Skeletal muscle satellite cell (primary cell): ENCODE data around the gene BTBD19. TPM values are rescaled to one million over a fixed set of nuclear protein-coding genes. Genes with fewer than 3 reads are reported as not detected.
"Not testable (repeated sequence)": the region's sequence is repeated elsewhere in the genome, so short reads cannot be mapped to it uniquely, and the experiment has no call there.

Experiments
- H3K27me3 ChIP-seq: 2 replicates; pipeline ENCODE4 v1.7.0; 2013; ENCODE audit warnings: low read length; ENCODE audit not compliant: control insufficient read depth, insufficient read depth
- H3K36me3 ChIP-seq: 2 replicates; pipeline ENCODE4 v1.7.0; 2013; ENCODE audit warnings: mild to moderate bottlenecking, control low read depth, low read length; ENCODE audit not compliant: insufficient read depth
- H3K4me1 ChIP-seq: 2 replicates; pipeline ENCODE4 v1.7.0; 2013; ENCODE audit warnings: low read length; ENCODE audit not compliant: control insufficient read depth, insufficient read depth
- H3K4me2 ChIP-seq: 2 replicates; pipeline ENCODE4 v1.7.0; 2013; ENCODE audit warnings: mild to moderate bottlenecking, low read length
- H3K4me3 ChIP-seq: 2 replicates; pipeline ENCODE4 v1.7.0; 2013; ENCODE audit warnings: low read length
- H3K9ac ChIP-seq: 2 replicates; pipeline ENCODE4 v1.7.0; 2013; ENCODE audit warnings: mild to moderate bottlenecking, low read depth, low read length, moderate library complexity
- H3K9me3 ChIP-seq: replicated peaks from 2 replicates; pipeline ENCODE4 v1.7.0; 2013; ENCODE audit warnings: mild to moderate bottlenecking, control low read depth, low read length
- total RNA-seq: library from RNA; depleted of rRNA; stranded (reverse); fragments of >200 nt; gene quantifications from 2 replicates; pipeline ENCODE4 v1.2.3, GENCODE V29; 2012; rRNA removed

BTBD19 gene, protein sequence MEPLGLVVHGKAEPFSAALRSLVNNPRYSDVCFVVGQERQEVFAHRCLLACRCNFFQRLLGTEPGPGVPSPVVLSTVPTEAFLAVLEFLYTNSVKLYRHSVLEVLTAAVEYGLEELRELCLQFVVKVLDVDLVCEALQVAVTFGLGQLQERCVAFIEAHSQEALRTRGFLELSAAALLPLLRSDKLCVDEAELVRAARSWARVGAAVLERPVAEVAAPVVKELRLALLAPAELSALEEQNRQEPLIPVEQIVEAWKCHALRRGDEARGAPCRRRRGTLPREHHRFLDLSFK
- total RNA-seq = 3.5 and 3.7 TPM in 2 replicates

DNA sequence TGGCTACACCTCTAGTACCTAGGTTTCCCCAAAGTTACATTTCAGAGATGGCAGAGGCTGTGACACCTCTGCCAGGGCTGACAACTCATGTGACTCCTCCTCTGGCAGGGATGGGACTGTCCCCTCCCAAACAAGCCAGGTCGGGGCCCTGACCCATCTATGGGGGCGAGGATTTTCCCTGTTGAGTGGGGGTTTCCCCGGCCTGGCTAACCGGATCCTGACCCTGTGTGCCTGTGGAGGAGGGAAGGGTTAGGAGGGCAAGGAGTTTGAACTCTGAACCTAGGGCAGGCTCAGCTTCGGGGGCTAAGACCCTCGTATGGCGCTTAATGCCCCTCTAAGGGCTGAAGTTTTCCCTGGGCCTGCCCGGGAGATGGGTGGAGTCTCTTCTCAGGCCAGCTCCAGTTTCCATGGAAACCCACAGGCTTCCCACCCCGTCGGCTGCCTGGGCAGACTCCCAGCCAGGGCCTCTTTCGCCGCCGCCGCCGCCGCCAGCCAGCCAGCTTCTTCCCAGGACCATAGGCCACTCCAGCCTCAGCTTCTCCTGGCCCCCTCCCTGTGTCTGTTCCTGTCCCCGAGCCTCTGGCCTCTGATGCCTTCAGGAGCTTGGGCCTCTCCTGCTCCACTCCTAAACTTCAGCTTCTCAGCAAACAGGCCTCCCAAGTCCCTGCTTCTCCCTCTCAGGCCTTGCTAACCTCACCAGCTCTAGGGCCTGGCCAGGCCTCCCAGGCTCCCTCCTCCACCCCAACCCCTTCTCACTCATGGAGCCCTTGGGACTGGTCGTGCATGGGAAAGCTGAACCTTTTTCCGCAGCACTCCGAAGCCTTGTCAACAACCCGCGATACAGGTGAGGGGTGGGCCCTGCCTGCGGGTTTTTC, at the start of gene BTBD19:
TSS of gene BTBD19 (plus strand) at position 461 of the 875 bp plus-strand sequence. CDS start at position 759, 298 bp downstream.
- Histone ChIP-seq H3K9me3 (no peaks in the 10 kb centered on the region), H3K27me3 (no peaks in the 10 kb centered on the region), H3K4me3 (peak within 1 kb of the TSS; percentile 65), H3K4me2 (peak within 1 kb of the TSS; percentile 82), H3K9ac (peak within 1 kb of the TSS; percentile 97), H3K4me1 (peaks cover 83% of the 10 kb centered on the region), H3K36me3 (peaks cover 36% of the 10 kb centered on the region)

DNA sequence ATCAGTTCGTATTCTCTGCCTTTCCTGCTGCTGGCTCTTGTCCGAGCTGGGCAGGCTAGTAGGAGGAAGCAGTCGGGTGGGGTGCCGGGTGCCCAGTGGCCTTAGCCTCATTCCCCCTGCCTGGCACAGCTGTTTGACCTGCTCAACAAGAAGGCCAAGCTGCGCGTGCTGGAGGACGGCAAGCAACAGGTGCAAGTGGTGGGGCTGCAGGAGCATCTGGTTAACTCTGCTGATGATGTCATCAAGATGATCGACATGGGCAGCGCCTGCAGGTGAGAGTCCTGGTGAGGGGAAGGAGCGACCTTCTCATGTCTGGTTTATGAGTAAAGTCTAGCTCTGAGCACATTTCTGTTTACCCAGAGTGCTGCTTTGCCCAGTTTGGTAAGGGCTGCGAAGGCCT, 49.2 kb upstream of the BTBD19 start:
- H3K4me2 ChIP-seq = no peak overlapping the region
- H3K4me3 ChIP-seq = no peak overlapping the region
- H3K9me3 ChIP-seq = no peaks in the 10 kb centered on the region
- no peaks in the 10 kb centered on the region for H3K4me1 ChIP-seq
- peaks cover 55% of the 10 kb centered on the region for H3K36me3 ChIP-seq
- H3K9ac ChIP-seq = no peak overlapping the region
- no peaks in the 10 kb centered on the region for H3K27me3 ChIP-seq

DNA sequence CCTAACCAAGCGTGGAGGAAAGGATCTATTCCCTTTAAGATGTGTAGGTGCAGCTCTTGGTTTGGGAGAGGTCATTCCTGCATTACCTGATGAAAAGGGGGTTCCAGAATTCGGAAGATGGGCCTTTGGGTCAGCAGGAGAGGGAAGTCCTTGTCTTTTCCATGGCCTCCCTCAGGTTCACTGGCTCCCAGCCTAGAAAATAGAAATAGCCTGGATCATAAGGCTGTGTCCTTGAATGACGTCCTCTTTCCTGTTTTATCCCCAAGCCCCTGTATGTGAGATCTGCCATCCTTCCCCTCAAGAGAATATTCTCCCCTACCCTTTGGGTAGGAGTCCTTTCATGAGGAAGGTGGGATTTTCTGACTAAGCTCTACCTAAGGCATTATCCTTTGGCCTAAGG, 47.4 kb upstream of the BTBD19 start:
- Histone ChIP-seq H3K36me3 (peaks cover 51% of the 10 kb centered on the region), H3K4me2 (no peak overlapping the region), H3K9ac (no peak overlapping the region), H3K4me3 (no peak overlapping the region), H3K4me1 (no peaks in the 10 kb centered on the region), H3K27me3 (no peaks in the 10 kb centered on the region), H3K9me3 (no peaks in the 10 kb centered on the region)

DNA sequence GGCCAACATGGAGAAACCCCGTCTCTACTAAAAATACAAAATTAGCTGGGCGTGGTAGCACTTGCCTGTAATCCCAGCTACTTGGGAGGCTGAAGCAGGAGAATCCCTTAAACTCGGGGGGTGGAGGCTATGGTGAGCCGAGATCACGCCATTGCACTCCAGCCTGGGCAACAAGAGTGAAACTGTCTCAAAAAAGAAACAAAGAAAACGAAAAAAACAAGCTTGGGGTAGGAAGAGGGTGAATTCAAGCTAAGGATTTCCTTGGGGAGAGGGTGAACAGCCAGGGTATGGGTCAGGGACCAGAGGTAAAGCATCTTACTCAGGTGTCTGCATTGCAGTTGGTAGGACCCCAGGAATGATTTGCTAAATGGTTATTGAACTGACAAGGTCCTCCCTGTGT, 41.9 kb upstream of the BTBD19 start:
- H3K4me2 ChIP-seq, H3K9ac ChIP-seq, H3K9me3 ChIP-seq, H3K27me3 ChIP-seq, H3K4me1 ChIP-seq, H3K4me3 ChIP-seq: not testable (repeated sequence)
- peaks cover 21% of the 10 kb centered on the region for H3K36me3 ChIP-seq

DNA sequence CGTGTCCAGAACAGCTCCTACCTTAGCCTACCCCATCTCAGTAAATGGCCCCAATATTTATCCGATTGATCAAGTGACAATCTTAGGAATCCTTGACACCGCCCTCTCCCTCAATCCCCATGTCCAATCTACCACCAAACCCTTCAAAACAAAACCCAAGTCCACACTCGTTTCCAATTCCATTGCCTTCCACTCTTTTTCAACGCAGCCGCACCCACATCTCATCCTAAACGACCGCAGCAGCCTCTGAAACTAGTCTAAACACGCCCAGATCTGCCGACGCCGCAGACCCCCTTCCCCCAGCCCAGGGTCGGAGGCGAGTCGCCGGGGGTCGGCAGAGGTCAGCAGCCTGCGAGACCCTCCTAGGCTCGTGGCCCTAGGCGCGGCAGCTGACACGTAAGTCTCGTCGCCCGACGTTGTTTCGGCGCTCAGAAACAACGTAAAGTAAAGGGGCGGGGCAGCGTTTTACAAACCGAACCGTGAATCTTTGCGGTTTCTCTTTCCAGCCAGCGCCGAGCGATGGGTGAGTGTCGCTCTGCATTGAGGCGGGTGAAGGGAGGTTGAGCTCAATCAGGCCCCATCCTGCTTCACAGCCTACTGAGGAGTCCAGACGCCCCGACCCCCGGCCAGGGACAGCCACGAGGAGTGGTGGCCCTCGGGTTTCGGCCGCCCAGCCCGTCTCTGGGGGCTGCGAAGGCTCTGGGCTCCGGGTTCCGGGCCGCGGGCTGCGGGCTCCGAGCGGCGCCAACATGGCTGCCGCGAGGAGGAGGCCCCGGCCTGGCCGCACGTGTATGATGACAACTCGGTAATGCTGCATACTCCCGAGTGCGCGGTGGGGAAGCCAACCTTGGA, 33.0 kb upstream of the BTBD19 start, which contains the start of gene RPS8:
TSS of gene RPS8 (plus strand) at position 463 of the 852 bp plus-strand sequence. CDS start at position 520, 57 bp downstream.
- H3K27me3 ChIP-seq = no peaks in the 10 kb centered on the region
- H3K4me2 ChIP-seq = peak within 1 kb of the TSS; percentile 94
- H3K4me1 ChIP-seq = peaks cover 17% of the 10 kb centered on the region
- H3K9me3 ChIP-seq = no peaks in the 10 kb centered on the region
- peak within 1 kb of the TSS; percentile 91 for H3K4me3 ChIP-seq
- peak within 1 kb of the TSS; percentile 95 for H3K9ac ChIP-seq
- peaks cover 46% of the 10 kb centered on the region for H3K36me3 ChIP-seq

DNA sequence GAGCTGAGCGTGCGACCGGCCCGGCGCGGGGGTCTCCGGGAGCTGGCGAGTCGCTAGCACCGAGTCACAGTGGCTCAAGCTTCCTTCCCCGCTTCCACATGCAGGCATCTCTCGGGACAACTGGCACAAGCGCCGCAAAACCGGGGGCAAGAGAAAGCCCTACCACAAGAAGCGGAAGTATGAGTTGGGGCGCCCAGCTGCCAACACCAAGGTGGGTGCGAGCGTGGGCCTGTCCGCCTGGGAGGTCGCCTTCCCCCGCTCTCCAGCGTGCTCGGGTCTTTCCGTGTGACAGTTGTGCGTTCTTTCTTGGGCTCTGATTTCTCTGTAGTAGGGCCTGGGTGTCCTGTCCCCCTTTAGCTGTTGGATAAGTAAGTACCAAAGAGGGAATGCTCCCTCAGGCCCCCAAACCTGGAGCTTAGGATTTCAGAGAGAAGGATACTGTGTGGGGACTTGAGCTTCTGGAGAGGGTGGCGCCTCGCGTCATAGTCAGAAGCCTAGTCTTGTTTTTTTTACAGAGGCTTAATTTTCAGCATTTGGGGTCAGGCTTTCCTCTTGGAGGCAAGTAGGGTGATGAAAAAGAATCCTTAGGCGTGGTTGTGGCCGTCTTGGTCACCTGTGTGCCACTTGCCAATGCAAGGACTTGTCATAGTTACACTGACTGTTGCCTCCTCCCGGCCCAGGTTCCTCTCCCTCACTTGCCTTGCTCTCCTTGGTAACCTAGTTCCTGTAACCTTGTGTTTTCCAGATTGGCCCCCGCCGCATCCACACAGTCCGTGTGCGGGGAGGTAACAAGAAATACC, 32.2 kb upstream of the BTBD19 start:
- peaks cover 55% of the 10 kb centered on the region for H3K36me3 ChIP-seq
- no peaks in the 10 kb centered on the region for H3K27me3 ChIP-seq
- H3K4me3 ChIP-seq = peak overlapping the region; percentile 91
- peak overlapping the region; percentile 94 for H3K4me2 ChIP-seq
- peaks cover 17% of the 10 kb centered on the region for H3K4me1 ChIP-seq
- no peaks in the 10 kb centered on the region for H3K9me3 ChIP-seq
- peak overlapping the region; percentile 95 for H3K9ac ChIP-seq

DNA sequence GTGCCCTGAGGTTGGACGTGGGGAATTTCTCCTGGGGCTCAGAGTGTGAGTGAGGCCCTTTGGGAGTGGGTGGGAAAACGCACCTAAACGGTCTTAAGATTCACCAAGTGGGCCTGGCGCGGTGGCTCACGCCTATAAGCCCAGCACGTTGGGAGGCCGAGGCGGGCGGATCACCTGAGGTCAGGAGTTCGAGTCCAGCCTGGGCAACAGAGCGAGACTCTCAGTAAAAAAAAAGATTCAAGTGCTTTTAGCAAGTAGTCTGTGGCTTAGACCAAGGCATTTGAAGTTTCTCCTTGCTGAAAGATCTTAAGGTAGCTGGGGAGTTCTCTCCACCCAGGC, 31.6 kb upstream of the BTBD19 start:
- H3K36me3 ChIP-seq = peaks cover 60% of the 10 kb centered on the region
- no peaks in the 10 kb centered on the region for H3K27me3 ChIP-seq
- H3K4me2 ChIP-seq = peak overlapping the region; percentile 94
- H3K4me3 ChIP-seq = peak overlapping the region; percentile 91
- peak overlapping the region; percentile 95 for H3K9ac ChIP-seq
- no peaks in the 10 kb centered on the region for H3K9me3 ChIP-seq
- H3K4me1 ChIP-seq = peaks cover 17% of the 10 kb centered on the region

DNA sequence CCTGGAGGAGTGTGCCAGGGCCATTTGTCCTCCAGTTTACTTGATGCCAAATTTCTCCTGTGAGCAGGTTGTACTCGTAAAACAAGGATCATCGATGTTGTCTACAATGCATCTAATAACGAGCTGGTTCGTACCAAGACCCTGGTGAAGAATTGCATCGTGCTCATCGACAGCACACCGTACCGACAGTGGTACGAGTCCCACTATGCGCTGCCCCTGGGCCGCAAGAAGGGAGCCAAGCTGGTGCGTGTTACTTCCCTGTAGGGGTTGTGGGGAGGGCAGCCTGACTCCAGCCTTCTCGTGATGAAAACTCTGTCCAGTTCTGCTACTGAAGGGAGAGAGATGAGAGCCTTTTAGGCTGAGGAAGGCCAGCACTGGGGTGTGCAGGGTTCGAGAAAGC, 30.8 kb upstream of the BTBD19 start:
- Histone ChIP-seq H3K36me3 (peaks cover 60% of the 10 kb centered on the region), H3K4me3 (peak overlapping the region; percentile 91)

DNA sequence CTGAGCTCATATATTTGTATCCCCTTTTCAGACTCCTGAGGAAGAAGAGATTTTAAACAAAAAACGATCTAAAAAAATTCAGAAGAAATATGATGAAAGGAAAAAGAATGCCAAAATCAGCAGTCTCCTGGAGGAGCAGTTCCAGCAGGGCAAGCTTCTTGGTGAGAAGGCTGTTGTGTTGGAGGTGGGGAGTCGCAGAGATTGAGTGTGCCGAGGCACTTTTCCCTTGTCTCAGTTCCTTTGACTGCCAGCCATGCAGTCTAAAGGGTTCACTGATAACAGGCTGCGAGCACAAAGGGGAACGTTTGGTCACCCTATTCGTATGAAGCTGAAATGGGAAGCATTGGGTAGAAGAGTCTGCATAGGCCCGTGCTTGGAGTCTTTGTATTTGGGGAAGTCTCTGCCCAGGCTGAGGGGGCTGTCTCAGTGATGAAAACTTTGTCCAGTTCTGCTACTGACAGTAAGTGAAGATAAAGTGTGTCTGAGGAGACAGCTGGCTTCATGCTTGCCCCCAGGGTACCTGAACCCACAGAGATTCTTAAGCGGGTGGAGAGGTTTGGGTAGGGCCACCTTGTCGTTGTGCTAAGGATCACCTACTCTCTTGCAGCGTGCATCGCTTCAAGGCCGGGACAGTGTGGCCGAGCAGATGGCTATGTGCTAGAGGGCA, 30.2 kb upstream of the BTBD19 start:
- Histone ChIP-seq H3K4me3 (peak overlapping the region; percentile 91), H3K9me3 (no peaks in the 10 kb centered on the region), H3K27me3 (no peaks in the 10 kb centered on the region), H3K36me3 (peaks cover 60% of the 10 kb centered on the region), H3K9ac (peak overlapping the region; percentile 95), H3K4me2 (peak overlapping the region; percentile 94), H3K4me1 (peaks cover 17% of the 10 kb centered on the region)

More for the DNA sequence above, 30.8 kb upstream of the BTBD19 start:
- peaks cover 17% of the 10 kb centered on the region for H3K4me1 ChIP-seq
- peak overlapping the region; percentile 95 for H3K9ac ChIP-seq
- no peaks in the 10 kb centered on the region for H3K9me3 ChIP-seq
- H3K4me2 ChIP-seq = peak overlapping the region; percentile 94
- H3K27me3 ChIP-seq = no peaks in the 10 kb centered on the region
